Endothelial cell of umbilical vein (primary cell): Measurements from ENCODE around the gene PRRC2A. TPM values are rescaled to one million over a fixed set of nuclear protein-coding genes. Genes with fewer than 3 reads are reported as not detected.

ENCODE experiments used
- BruUV-seq: library from RNA; stranded (reverse); fragments of 400-500 nt; replicated peaks from 2 replicates; lab custom pipeline; 2021; lab: Mats Ljungman, UMichigan
- CTCF ChIA-PET: fragments of 300-600, 350-600 bp; sonication (Branson Sonifier 250); formaldehyde crosslinking; loops from one replicate; lab custom pipeline; 2021; ENCODE audit warnings: antibody characterized with exemption, inconsistent platforms; lab: Charles Lee
- POLR2A ChIA-PET: fragments of 300-600, 350-600 bp; sonication (Branson Sonifier 250); formaldehyde crosslinking; loops from one replicate; lab custom pipeline; 2021; ENCODE audit warnings: antibody characterized with exemption, inconsistent platforms; lab: Charles Lee
- DNase-seq: peaks from one replicate; pipeline ENCODE4 v3.0.0-alpha.2; 2011; ENCODE audit warnings: low read depth, low spot score
- FAIRE-seq: peaks from 2 replicates; lab custom pipeline; 2011; peaks lifted over from hg19 to GRCh38; lab: Jason Lieb, UNC
- H2AFZ ChIP-seq: 2 replicates; pipeline ENCODE4 v1.6.0; 2012; ENCODE audit warnings: low read depth, low read length, control low read depth, inconsistent platforms
- H3K27ac ChIP-seq: 2 replicates; pipeline ENCODE4 v1.5.1; 2011; ENCODE audit warnings: low read depth, mild to moderate bottlenecking, control low read depth, low read length, moderate library complexity; ENCODE audit not compliant: insufficient read depth
- H3K27me3 ChIP-seq, 2 experiments: 2 replicates each; pipeline versions ENCODE4 v1.6.0 to v1.6.1; 2011; ENCODE audit warnings: low read length in 2 of 2, mixed read lengths in 1 of 2; ENCODE audit not compliant: control insufficient read depth in 2 of 2, insufficient read depth in 2 of 2
- H3K36me3 ChIP-seq, 2 experiments: 2 replicates in 1 of 2; 3 replicates in 1 of 2; pipeline ENCODE4 v1.5.1; 2011; ENCODE audit warnings: low read length in 2 of 2, mild to moderate bottlenecking in 1 of 2, moderate library complexity in 1 of 2; ENCODE audit not compliant: control insufficient read depth in 2 of 2, insufficient read depth in 2 of 2; ENCODE audit errors: extremely low read depth in 1 of 2
- H3K4me1 ChIP-seq: 3 replicates; pipeline ENCODE4 v1.5.1; 2011; ENCODE audit warnings: mild to moderate bottlenecking, low read length; ENCODE audit not compliant: control insufficient read depth, insufficient read depth; ENCODE audit errors: extremely low read depth
- H3K4me2 ChIP-seq: 2 replicates; pipeline ENCODE4 v1.6.1; 2011; ENCODE audit warnings: low read length, control low read depth, mixed read lengths; ENCODE audit not compliant: insufficient read depth
- H3K4me3 ChIP-seq, 3 experiments: fragments of 200-600 bp in 1 of 3; sonication (generic), shearing (Covaris generic) in 1 of 3; replicated peaks in 1 of 3; 2 replicates each; pipeline ENCODE4 v1.5.1; 2011 to 2016; ENCODE audit warnings: control low read depth in 3 of 3, low read length in 3 of 3, mild to moderate bottlenecking in 2 of 3, inconsistent platforms in 1 of 3, low read depth in 1 of 3, moderate library complexity in 1 of 3; ENCODE audit not compliant: insufficient read depth in 1 of 3
- H3K79me2 ChIP-seq: 2 replicates; pipeline ENCODE4 v1.6.0; 2012; ENCODE audit warnings: low read length, inconsistent platforms; ENCODE audit not compliant: control insufficient read depth, insufficient read depth
- H3K9ac ChIP-seq: replicated peaks from 2 replicates; pipeline ENCODE3; 2011; ENCODE audit warnings: low read length, control low read depth; ENCODE audit not compliant: insufficient read depth; ENCODE audit errors: extremely low read depth
- H3K9me1 ChIP-seq: replicated peaks from 3 replicates; pipeline ENCODE4 v1.6.0; 2011; ENCODE audit warnings: mild to moderate bottlenecking, low read length; ENCODE audit not compliant: control insufficient read depth, insufficient read depth; ENCODE audit errors: extremely low read depth
- H3K9me3 ChIP-seq: replicated peaks from 2 replicates; pipeline ENCODE4 v1.5.1; 2012; ENCODE audit warnings: low read length, inconsistent platforms; ENCODE audit not compliant: control insufficient read depth, insufficient read depth
- H4K20me1 ChIP-seq: replicated peaks from 2 replicates; pipeline ENCODE3; 2011; ENCODE audit warnings: mild to moderate bottlenecking, low read length; ENCODE audit not compliant: control insufficient read depth, insufficient read depth; ENCODE audit errors: extremely low read depth
- CTCF ChIP-seq, 2 donors: IDR thresholded peaks; 1 replicate in 1 of 2; 2 replicates in 1 of 2; pipeline ENCODE4 v1.5.1; 2011; ENCODE audit warnings: low read length in 2 of 2, mild to moderate bottlenecking in 2 of 2, moderate library complexity in 2 of 2, control low read depth in 1 of 2, inconsistent platforms in 1 of 2, low read depth in 1 of 2; ENCODE audit not compliant: insufficient read depth in 1 of 2; ENCODE audit errors: extremely low read depth in 1 of 2
- EZH2 ChIP-seq: IDR thresholded peaks from 2 replicates; pipeline ENCODE4 v1.6.1; 2012; ENCODE audit warnings: borderline replicate concordance, low read depth, mild to moderate bottlenecking, moderate library complexity, low read length, inconsistent platforms; ENCODE audit not compliant: severe bottlenecking
- FOS ChIP-seq: IDR thresholded peaks from 2 replicates; pipeline ENCODE4 v1.6.1; 2011; ENCODE audit warnings: mild to moderate bottlenecking, low read length, moderate library complexity, borderline replicate concordance; ENCODE audit not compliant: insufficient read depth
- GATA2 ChIP-seq: IDR thresholded peaks from 2 replicates; pipeline ENCODE4 v1.7.0; 2011; ENCODE audit warnings: low read depth, mild to moderate bottlenecking, moderate library complexity, mixed read lengths, low read length; ENCODE audit not compliant: insufficient read length, insufficient read depth
- JUN ChIP-seq: IDR thresholded peaks from 2 replicates; pipeline ENCODE4 v1.6.1; 2011; ENCODE audit warnings: borderline replicate concordance, low read depth; ENCODE audit not compliant: insufficient read length, insufficient read depth
- MYC ChIP-seq: IDR thresholded peaks from one replicate; pipeline ENCODE4 v1.6.1; 2011; ENCODE audit warnings: mild to moderate bottlenecking, low read depth, low read length
- POLR2A ChIP-seq: IDR thresholded peaks from 2 replicates; pipeline ENCODE4 v1.6.1; 2012; ENCODE audit warnings: low read depth, mild to moderate bottlenecking, control low read depth, low read length
- POLR2AphosphoS5 ChIP-seq: IDR thresholded peaks from 2 replicates; pipeline ENCODE4 v1.6.1; 2012; ENCODE audit warnings: low read depth, mild to moderate bottlenecking, control low read depth, low read length, moderate library complexity; ENCODE audit not compliant: insufficient read depth
- dilution Hi-C: fragments of 300-500 bp; cut with MboI; formaldehyde crosslinking; loops from one replicate; pipeline ENCODE4 v1.15.0; 2019; ENCODE audit warnings: low sequenced_read_pairs; ENCODE audit not compliant: extremely low pct_ligation_motif_present
- intact Hi-C: fragments of 100-400 bp; cut with micrococcal nuclease; formaldehyde crosslinking; loops from one replicate; pipeline ENCODE4 v1.10.0; 2022
- polyA plus RNA-seq, 4 experiments: library from polyadenylated mRNA; depleted of rRNA in 3 of 4; stranded (reverse) in 3 of 4; unstranded in 1 of 4; fragments of >200 nt; gene quantifications; 2 replicates each; pipeline versions ENCODE4 v1.2.1 to v1.2.3, GENCODE V29; 2011 to 2012; ENCODE audit warnings: missing spikeins in 1 of 4
- total RNA-seq: library from RNA; stranded (reverse); gene quantifications from 2 replicates; pipeline ENCODE4 v1.2.3, GENCODE V29; 2021
- TF ChIP-seq, protein P1 (sequence below): IDR thresholded peaks from 2 replicates; pipeline ENCODE4 v1.6.1; 2011; ENCODE audit not compliant: insufficient read depth, insufficient read length

PRRC2A gene
- total and polyA plus RNA-seq, 2 donors (not counting 3 experiments of a cell fraction or from before 2014, with no cell fraction given), result 88.4 to 229 TPM

- TF ChIP-seq, protein P1, sequence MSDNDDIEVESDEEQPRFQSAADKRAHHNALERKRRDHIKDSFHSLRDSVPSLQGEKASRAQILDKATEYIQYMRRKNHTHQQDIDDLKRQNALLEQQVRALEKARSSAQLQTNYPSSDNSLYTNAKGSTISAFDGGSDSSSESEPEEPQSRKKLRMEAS, result no peak
- TF ChIP-seq FOS (no peak), GATA2 (no peak), MYC (no peak), CTCF (IDR thresholded peaks at IDR 0.05; ENCODE audit: extremely low read depth in 1 of 2, insufficient read depth in 1 of 2, low read depth in 1 of 2, low read length in 2 of 2) (no peak), EZH2 (no peak), POLR2AphosphoS5 (no peak), POLR2A (no peak), JUN (no peak)
- H3K79me2 ChIP-seq, result peaks cover 39% of the 10 kb centered on the region
- intact Hi-C loops, result no loop called here
- H3K9ac ChIP-seq, result no peak overlapping the region
- no peak for FAIRE-seq
- CTCF ChIA-PET, result interaction anchor here (0.9 kb wide), 1 partner anchor 11 kb away, joined by 5 read pairs; no protein-coding TSS in a partner anchor
- H3K27ac ChIP-seq, result no peak overlapping the region
- POLR2A ChIA-PET, result no interaction called here
- dilution Hi-C loops, result no loop called here
- H2AFZ ChIP-seq, result no peak overlapping the region
- no peaks in the 10 kb centered on the region for H3K9me3 ChIP-seq
- H3K4me2 ChIP-seq, result no peak overlapping the region
- H3K4me1 ChIP-seq, result no peaks in the 10 kb centered on the region
- peaks cover 46 to 86% of the 10 kb centered on the region in 2 experiments for H3K36me3 ChIP-seq
- no peak for DNase-seq
- peaks cover 3% of the 10 kb centered on the region for H4K20me1 ChIP-seq
- no TSS peak for BruUV-seq
- H3K27me3 ChIP-seq, result no peaks in the 10 kb centered on the region
- H3K9me1 ChIP-seq, result no peaks in the 10 kb centered on the region
- no peak overlapping the region for H3K4me3 ChIP-seq
Measured at GRCh38 chr6:31630177-31630934, 9.8 kb downstream of the PRRC2A start.
